GM21717 (cell line): Measurements from ENCODE around the gene MEX3D.

Experiments
- ATAC-seq: cut with Tn5 transposase; IDR thresholded peaks from one replicate; pipeline ENCODE4 v1.9.1; 2021; ENCODE audit warnings: mild to moderate bottlenecking, moderate library complexity; ENCODE audit not compliant: unreplicated experiment

The MEX3D gene

DNA sequence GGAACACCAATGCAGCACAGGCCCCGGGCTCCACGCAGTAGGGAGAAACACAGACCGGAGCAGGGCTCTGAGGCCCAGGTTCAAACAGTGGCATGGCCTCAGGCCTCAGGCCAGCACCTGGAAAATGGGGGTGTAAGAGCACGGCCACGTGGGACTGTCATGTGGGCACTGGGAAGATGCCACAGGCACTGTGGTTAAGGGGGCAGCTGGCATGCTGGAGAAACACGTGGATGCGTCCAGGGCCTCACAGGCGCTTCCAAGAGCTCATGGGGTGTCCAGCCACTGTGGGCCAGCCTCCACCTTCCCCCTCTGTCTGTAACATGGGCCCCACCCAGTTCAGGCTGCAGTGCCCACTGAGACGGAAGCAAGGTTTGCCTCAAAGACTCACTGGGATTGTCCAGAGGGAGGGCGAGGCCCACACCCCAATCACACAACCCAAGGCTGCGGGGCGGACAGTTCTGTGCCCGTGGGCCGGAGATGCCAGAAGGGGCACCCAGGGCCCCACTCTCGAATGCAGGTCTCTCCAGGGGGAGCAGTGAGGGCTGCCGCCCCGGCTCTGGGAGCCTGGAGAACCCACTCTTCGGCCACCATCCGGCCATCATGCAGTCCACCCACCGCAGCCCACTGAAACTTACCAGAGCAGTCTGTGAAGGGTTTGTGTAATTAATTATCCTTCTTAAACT, 30.8 kb upstream of the MEX3D start:
- no peak for ATAC-seq

DNA sequence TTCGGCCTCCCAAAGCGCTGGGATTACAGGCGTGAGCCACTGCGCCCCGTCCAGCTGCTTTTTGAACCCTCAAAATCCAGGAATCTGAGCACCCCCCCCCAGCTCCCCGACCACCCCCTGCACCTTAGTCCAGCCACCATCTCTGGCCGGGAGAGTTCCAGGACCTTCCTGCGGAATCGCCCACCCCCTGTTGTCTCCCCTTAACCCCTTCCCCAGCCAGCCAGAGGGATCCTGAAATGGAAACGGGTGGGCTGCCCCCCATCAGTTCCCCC, 25.3 kb upstream of the MEX3D start:
- no peak for ATAC-seq

DNA sequence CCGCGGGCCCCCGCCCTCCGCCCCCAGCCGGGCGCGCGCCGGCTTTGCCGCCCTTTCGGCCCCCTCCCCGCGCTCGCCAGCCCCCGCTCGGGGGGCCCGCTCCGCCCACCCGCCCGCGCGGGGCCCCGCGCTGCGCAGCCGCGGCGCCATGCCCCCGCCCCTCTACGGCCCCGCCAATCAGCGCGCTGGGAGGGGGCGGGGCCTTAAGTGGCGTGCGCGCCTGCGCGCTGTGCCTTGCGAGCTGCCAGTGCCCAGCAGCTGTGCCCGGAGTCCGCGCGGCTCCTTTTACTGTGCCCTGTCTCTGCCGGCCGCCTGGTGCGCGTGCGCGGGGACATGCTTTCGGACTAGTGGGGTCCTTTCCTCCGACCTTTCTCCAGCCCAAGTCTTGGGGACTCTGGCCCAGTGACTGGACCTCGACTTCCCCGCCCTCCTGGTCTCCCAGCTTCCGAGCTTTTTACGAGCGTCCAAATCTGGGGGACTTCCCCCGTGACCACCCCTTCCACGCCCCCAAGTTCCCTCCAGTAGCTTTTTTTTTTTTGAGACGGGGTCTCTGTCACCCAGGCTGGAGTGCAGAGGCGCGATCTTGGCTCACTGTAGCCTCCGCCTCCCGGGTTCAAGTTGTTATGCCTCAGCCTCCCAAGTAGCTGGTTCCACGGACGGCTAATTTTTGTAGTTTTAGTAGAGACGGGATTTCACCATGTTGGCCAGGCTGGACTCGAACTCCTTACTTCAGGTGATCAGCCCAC, 24.8 kb upstream of the MEX3D start, which contains the start of gene MBD3:
TSS of gene MBD3 (minus strand) at position 111 of the 746 bp plus-strand sequence. CDS start 234 bp downstream, outside the sequence.
- ATAC-seq = peak; percentile 38

DNA sequence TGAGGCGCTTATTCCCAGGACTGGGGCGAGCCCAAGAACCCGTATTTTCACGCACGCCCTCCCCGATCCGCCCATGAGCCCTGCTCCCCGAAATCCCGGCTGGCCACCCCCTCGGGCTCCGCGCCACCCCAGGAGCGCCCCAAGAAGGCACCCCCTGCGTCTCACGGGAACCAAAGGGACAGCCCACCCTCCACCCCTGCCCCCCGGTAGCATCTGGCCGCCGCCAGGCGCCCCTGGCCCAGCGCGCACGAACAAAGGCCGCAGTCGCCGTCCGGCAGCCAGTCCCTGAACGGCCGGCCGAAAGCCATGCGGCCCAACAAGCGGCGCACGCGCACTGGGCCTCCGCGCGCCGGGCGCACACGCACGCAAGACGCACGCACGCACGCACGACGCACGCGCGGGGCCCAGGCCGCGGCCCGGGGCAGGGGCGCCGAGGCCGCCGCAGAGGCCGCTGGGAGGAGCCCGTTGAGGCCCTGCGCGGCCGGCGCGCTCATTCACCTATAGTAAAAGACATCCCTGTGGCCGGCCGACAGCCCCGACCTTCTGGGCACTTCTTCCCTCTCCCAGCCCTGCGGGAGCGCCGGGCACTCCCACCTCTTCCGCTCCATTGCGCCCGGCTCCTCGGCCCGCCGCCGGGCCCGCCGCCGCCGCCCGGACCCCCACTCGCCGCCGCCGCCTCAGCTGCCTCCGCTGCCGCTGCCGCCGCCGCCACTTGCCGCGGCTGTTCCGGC, 24.1 kb upstream of the MEX3D start:
- ATAC-seq = peak; percentile 50

DNA sequence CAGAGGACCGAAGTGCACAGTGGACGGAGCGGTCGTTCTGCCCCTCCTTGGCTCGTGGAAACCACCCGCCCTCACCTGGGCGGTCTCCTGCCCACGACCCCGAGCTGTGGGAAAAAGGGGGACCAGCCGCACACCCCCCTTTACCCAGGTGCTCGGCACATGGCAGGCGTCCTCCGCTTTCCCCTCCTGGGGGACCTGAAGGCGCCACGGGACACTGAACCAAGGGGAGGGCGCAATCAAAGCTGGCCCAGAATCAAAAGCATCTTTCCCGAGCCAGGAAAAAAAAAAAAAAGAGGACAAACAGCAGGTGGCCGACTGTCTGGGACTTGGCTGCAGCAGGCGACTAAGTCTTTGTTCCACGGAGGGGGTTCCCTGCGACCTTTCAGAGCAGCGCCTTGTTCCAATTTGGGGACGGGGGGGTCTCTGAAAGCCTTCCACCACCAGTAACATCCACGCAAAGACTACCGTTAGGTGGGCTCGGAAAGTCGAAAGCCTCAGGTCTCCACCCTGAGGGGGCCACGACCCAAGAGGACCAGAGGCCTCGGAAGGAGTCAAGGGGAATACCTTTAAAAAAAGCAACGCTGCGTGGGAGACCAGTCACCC, 23.4 kb upstream of the MEX3D start:
- no peak for ATAC-seq

DNA sequence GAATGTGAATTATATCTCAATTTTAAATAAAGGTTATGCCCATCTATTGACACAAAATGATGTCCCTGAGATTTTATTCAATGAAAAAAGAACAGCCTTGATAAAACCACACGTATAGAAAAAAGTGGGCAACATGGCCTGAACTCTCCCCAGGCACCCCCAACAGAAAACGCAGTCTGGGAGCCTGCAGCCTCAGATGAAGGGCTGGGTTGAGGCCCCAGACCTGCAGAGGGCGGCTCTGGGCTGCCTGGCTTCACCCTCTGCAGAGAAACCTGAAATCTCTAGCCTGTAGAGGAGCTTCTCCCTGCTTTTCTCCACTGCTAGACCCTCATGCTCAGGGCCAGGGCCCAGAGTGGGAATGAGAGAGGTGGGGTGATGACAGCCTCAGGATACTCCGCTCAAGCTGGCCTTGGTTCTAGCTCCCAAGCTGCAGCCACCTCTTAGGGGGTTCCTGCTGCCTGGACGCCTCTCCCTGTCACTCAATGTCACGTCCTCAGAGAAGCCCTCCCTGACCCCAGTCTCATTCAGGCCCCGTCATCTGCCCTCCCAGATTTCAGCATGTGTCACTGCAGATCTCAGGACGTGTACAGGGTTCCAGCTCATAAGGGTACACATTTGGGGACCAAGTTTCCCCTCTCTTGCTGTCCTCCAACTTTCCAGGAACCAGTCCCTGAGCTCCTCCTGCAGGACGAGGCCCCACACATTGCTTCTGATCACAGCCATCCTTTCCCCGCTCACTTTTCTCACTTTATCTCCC, 22.7 kb upstream of the MEX3D start:
- ATAC-seq = no peak

DNA sequence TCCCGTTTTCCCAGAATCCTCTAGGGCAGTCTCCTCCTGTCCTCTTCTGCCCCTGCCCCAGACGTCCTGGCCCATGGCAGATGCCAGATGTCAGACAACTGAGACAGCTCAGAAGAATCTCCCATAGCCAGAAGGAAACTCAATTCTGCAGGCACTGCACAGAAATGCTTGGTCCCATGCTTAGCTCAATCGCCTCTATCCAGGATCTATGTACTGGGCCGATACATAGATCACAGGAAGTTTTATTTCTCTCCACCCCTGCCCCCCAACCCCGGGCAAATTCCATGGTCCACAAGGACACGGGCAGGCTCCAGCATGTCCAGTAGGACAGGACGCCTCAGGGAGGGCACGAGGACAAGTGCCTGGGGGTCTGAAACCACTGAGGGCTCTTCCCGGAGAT, 19.7 kb upstream of the MEX3D start:
- ATAC-seq = no peak

DNA sequence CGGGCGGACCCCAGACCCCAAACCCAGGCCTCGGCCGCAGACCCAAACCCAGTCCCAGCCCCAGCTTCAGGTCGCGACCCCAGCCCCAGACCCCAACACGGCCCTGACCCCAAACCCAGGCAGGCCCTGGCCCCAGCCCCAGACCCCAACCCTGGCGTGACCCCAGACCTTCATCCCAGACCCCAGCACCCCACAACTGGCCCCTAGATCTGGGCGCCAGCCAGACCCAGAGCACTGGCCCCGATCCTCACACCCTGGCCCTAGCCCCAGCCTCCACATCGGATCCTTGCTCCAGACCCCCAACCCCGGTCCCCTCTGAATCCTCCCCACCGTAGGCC, 17.1 kb upstream of the MEX3D start:
- ATAC-seq = no peak

DNA sequence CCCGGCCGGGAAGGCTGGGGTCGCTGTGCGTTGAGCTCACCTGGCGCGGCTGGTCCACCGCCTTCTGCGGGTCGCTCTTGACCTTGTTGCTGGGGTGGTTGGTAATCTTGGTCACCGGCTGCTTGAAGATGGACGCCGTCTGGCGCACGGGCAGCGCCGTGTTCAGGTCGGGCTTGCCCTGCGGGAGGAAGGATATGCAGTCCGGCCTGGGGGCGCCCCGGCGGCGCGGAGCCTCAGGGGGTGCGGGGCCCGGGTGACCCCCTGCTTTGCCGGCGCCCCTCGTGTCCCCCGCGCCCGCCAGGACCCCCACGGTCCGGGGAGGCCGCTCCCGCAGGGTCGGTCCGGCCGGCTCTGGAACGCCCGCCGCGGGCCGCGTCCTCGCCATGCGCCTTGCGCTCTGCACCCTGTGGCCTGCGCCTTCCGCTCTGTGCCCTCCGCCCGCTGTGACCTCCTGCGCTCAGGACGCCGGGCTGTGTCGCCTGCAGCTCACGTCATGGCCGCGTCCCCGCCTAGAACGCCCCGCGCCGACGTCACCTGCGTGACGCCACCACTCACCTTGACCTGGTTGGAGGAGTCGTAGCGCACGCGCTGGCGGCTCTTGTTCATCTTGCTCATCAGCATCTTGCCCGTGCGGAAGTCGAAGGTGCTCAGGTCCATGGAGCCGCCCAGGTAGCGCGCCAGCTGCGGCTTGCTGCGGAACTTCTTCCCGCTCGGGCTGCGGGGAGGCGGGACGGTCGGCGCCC, 16.5 kb upstream of the MEX3D start:
- ATAC-seq = no peak

DNA sequence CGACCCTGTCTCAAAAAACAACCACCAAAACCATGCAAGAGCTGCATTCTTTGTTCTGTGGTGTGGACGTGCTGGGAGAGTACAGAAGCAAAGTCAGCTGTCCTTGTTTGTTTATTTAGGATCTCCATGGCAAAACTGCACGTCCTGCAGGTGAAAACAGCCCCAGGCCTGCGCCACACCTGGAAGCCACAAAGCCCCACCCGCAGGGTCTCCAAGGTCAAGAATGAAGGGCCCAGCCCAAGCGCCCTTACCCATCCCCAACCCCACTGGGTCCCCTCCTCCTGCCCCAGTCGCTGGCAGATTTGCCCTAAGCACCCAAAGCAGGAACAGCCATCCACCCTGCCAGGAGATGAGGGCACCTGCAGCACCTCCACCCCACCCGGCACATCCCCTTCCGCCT, 14.1 kb upstream of the MEX3D start:
- no peak for ATAC-seq

DNA sequence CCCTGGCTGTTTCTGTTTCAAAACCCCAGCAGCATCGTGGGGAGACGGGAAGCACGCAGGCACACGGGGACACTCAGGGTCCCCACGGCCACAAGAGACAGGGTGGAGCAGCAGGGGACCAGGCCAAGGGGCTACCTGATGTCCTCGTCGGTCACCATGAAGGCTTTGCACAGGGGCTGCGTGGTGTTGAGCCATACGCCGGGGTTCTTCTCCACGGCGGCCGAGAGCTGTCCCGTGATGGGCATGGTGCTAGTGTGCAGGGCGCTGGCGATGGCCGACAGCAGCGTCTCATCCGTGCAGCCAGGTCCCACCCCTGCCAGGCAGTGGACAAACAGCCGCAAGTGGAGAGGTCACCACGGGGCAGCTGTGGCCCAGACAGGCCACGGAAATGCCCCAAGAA, 12.8 kb upstream of the MEX3D start:
- ATAC-seq = no peak

DNA sequence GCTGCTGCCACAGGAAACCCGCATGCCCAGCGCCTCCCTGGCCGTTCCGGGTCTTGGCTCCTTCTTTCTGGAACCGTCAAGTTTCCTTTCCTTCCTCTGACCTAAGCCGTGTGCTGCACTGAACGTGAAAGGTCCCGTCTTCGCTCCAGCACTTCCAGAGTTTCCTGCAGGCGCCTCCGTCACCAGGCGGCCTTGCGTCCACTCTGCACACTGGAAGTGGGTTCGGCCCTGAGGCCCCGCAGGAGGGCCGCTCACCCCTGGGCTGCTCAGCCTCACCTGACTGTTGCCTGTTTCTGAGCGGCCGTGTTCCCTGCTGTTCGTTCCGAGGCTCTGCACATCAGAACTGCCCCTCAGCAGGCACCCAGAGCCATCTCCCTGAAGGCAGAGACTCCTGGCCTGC, 12.3 kb upstream of the MEX3D start:
- ATAC-seq = no peak

DNA sequence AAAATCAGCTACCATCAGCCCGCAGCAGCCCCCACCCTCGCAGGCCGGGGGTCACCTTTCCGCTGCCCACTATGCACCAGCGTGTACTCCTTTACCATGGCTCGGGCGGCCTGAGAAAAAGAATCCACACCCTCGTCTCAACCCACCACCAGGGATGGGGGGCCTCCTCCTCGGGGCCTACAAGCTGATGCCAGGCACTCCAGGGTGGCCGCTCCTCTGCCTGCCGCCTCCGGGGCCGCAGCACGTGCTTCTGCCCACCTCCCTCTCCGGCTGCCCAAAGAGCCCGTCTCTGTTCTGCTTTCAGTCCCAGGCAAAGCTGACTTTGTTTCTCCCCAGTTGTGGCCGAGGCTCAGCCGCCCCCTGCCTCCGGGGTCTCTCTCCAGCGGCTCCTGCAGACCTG, 11.1 kb upstream of the MEX3D start:
- no peak for ATAC-seq

DNA sequence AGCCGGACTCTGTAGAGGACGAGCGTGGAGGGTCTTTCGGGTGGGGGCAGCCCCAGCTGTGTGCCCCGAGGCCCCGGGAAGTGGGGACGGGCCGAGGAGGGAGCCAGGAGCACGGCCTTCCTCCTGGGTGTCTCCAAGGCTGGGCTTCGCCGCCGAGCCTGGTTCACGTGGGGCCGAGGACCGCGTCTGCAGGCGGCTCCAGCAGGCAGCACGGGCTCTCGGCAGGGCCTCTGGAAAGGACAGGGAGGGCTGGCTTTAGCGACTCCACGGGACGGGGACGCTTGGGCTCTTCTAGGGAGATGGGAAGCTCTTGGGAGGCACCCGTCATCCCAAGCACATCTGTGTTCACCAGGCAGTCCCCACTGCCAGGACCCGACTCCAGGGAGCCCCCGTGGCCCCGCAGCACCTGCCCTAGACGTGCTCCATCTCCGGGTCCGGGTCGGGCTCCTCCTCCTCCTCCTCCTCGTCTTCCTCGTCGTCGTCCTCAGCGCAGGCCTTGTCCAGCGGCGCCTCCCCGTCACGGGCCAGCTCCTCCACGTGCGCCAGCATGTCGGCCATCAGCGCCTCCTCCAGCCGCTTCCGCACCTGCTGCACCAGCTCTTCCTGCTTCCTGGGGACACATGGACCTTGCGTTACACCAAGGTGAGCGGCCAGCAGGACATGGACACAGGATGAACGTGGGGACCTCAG, 9.9 kb upstream of the MEX3D start:
- ATAC-seq = no peak

DNA sequence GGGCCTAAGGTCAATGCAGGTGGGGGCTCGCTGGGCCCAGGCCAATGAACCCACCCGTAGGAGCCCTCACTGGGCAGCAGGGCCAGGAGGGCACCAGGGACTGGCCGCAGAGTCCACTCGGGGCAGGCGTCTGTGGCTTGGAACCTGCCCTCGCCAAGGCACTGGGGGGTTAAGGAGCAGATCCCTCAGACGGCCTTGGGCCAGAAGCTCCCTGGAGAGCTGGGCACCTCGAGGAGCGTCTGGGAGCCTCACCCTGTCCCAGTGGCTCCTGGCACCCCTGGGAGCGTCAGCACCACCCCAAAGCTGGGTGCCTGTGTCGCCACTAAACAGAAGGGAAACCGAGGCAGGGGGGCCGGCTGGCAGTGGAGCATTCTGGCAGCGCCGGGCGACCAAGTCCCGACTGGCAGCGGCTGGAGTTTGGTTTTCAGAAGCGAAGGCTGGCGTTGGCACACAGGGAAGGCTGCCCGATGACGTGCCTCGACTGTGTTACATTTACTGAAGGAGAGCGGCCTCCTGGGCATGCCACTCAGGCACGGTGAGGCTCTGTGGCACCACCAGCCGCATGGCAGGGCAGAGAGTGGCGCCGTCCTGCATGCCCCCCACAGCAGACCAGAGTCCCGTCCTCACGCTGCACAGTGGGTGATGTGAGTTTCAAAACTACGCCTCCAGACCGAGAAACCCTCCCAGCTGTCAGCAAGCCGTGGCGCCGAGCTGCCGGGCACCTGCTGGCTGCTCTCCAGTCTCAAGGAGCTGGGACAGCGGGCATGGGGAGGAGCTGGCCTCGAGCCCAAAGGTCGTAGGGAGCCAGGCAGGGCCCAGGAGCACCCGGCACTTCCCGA, 9.2 kb upstream of the MEX3D start:
- ATAC-seq = no peak

DNA sequence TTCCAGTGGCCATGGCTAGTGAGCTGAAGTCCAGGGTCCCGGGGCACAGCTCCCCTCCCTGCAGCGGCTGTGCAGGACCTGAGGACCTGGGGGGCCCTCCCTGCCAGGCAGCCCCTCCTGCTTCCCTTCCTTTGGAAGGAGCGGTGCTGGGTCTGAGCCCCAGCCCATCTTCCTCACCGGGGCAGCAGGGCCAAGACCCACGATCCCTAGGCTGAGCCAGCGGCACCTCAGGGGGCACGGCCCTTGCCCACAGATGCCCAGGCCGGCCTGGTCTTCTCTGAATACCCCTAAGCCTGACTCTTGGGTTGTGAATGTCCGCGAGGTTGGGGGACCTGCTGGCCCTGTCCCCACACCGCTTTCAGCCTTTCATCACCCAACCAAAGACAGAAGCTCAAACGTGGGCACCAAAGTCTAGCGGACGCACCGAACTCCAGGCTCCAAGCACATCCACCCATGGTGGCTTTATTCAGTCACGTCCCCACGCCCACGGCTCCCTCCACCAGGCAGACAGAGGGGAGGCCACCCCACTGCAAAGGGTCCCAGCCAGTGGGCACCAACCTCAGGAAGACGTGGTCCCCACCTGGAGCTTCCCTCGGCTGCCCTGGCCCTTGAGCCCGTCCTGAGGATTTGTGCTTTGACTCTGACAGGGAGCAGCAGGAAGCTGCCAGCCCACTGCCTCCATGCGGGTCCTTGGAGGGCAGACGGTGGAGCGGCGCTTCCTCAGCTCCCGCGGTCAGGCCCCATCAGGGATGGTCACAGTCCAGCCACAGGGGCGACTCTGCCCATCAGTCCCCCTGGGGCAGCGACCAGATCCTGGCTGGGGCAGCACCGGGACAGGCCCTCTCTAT, 8.3 kb upstream of the MEX3D start:
- no peak for ATAC-seq

DNA sequence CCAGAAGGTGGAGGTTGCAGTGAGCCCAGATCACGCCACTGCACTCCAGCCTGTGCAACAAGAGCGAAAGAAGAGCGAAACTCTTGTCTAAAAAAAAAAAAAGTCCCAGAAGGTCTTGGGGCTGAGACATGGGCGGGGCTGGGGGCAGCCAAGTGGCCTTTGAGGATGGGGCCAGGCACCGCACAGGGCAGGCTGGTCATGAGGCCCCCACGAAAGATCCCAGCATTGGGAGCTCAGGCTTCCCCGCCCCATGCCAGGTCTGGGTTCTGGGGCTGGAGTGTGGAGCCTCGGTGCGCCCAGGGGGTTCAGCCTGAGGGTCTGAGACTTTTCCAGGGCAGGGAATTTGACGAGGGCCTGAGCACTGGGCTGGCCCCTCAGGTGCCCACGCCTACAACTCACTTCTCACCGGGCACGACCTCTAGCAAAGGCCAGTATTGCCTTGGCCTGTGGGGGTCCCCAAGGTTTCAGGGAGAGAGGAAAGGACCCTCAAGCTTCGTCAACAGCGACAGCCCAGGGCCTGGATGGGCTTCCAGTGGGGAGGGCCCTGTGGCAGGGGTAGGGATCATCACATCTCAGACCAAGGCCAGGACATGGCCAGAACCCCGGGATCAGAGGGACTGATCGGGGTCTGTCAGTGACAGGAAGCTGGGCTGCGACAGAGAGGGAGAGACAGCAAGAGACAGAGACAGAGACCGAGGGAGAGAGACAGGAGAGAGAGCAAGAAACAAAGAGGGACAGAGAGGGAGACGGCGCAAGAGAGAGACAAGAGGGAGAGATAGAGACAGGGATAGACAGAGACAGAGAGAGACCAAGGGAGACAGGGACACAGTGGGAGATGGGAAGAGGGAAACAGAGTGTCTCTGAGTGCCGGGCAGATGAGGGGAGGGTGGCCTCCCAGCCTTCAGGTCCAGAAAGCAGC, 7.5 kb upstream of the MEX3D start:
- no peak for ATAC-seq
